HL-60/S4 treated with retinoic acid at 250 ng/mL for 4 days and 3 days (cell line): ENCODE results near the gene UBE2D4.

Experiments
- in situ Hi-C: fragments of 300-500 bp; cut with MboI; formaldehyde crosslinking; loops from 2 replicates; pipeline ENCODE4 v1.7.0; 2022; ENCODE audit warnings: low sequenced_read_pairs

UBE2D4 gene

DNA sequence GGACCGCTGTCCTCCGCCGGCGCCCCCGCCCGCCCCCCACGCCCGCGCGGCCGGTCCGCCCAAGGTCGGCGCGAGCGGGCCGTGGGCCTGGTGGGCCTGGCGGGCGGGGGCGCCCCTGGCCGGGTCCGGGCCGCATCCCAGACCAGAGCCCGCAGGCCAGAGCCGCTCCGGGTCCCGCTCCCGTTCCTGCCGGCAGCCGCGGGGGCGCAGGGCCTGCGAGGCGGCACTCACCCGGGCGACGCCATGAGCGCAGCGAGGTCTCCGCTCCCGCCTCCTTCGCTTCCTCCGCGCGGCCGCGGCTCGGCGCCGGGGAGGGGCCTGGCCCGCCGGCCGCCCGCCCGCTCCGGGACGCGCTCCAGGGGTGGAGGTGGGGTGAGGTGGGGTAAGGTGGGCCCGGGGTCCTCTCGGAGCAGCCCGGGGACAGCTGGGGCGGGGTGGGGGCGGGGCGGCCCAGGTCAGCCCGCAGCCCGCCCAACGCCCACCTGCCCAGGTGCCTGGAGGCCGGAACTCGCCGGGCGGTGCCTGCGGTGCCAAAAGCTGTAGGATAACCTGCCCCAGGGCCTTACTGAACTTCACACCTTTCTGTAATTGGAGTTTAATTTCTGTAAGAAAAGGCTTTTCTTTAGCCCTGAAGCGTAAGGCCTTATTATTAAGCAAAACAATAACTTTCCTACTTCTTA is 19.8 kb upstream of the UBE2D4 start, which contains the start of gene URGCP:
Gene URGCP, minus strand, starts transcription at position 266 of the 680 bp plus-strand sequence. Its CDS starts 21 bp downstream, at position 245.
- in situ Hi-C loops, result no loop called here

DNA sequence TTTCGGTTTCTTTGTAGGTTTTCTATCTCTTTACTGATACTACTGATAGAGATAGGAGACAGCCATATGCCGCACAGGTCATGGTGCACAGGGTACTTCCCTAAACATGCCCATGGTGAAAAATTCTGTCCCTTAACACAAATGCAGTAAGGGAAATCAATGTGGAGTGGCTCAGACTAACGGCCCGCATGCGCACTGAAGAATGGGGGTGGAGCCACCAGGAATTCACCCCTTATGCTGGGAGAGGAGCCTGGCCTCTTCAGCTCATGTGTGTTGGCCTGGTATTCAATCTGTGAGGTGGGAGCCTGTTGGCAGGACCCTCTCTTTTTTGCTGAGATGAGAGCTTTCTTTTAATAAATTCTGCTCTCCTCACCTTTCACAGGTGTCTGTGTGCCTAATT is 11.4 kb upstream of the UBE2D4 start:
- in situ Hi-C loops, result no loop called here

GRCh38 chr7:43915907-43916306 is 10.3 kb upstream of the UBE2D4 start:
- in situ Hi-C loops, result no loop called here

DNA sequence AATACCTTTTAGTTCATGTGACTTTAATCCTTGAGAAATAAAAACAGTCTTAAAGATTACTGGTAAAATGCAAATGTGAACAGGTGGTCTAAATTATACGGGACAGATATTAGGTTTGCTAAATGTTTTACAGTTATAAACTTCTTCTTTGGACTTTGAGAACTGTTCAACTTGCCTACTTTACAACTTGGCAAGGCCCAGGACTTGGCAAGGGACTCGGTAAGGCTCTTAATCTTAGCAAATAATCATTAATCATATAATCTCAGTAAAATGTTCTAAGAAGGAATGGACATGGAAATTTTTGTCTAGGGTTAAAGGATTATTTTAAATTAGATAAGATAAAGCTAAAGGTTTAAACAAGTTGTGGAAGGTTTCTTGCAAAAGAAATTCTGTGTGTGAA is 4.8 kb upstream of the UBE2D4 start:
- in situ Hi-C loops, result no loop called here

GRCh38 chr7:43922726-43923125 is 3.5 kb upstream of the UBE2D4 start:
- in situ Hi-C loops, result no loop called here

DNA sequence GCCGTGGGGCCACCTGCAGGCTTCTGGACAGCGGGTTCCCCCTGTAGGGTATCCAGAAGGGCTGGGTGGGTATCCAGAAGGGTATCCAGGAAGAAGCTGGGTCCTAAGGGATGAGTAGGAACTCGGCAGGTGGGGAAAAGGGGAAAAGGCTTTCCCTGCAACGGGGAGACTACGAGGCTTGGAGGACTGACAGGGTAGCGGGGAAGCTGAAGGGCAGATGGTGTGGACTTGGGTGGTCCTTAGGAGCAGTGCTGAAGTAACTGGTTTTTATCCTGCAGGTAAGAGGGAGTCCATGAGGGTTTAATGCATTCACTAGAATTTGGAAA is 525 bp downstream of the UBE2D4 start:
- in situ Hi-C loops, result no loop called here

- in situ Hi-C loops, result no loop called here
Observed at GRCh38 chr7:43927810-43928209, 1.6 kb downstream of the UBE2D4 start.

GRCh38 chr7:43929529-43930457 is 3.6 kb downstream of the UBE2D4 start:
- in situ Hi-C loops, result no loop called here

DNA sequence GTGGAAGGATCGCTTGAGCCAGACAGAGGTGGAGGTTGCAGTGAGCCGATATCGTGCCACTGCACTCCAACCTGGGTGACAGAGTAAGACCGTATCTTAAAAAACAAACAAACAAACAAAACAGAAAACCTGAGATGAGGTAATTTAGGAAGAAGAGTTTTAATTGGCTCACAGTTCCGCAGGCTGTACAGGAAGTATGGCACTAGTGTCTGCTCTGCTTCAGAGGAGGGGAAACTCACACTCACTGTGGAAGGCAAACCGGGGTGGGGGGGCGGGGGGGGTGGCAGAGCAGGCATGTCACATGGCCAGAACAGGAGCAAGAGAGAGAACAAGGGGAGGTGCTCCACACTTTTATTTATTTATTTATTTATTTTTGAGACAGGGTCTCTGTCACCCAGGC is 5.1 kb downstream of the UBE2D4 start:
- in situ Hi-C loops, result no loop called here

GRCh38 chr7:43933902-43934560 is 7.8 kb downstream of the UBE2D4 start:
- in situ Hi-C loops, result no loop called here

GRCh38 chr7:43937444-43937843 is 11.2 kb downstream of the UBE2D4 start:
- in situ Hi-C loops, result no loop called here

DNA sequence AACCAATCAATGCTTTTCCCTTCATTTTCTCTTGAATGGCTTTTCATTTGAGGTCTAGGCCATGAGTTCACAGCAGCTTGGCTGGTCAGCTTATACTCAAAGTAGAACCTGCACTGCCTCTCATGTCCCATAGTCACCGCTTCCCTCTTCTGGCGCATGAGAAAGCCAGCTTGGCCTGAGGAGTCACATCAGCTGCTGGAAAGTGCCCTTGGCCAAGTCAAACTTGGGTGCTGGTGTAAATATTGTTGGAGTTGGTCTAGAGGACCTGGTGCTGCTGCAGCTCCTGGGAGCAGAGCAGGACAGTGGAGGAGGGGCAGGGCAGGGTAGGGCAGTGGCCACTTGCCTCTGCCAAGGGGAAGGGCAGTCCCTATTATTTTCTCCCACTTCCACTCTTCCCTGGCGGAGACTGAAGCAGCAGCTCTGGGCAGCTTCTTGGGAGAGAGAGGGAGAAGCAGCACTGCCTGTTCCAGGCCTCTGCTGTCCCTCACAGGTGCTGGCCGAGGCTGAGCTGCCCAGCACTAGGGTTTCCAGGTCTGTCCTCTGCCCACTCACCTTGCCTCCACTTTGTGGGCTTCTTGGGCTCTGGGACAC is 12.8 kb downstream of the UBE2D4 start:
- in situ Hi-C loops, result no loop called here

DNA sequence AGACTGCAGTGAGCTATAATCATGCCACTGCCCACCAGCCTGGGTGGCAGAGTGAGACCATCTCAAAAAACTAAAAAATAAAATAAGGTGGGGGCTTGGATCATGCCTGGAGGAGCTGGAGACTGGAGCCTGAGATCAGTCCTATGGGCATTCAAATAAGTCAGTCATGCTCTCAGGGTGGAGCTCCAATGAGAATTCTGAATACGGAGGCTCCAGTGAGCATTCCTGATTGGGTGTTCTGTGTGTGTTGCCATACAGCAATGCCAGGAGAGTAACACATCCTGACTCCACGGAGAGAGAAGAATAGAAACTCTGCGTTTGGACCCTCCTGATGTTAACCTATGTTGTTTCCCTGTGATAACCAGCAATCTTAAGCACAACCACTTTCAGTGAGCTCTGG is 16.0 kb downstream of the UBE2D4 start:
- in situ Hi-C loops, result no loop called here

- in situ Hi-C loops, result no loop called here
Observed at GRCh38 chr7:43942997-43943396, 16.8 kb downstream of the UBE2D4 start.

DNA sequence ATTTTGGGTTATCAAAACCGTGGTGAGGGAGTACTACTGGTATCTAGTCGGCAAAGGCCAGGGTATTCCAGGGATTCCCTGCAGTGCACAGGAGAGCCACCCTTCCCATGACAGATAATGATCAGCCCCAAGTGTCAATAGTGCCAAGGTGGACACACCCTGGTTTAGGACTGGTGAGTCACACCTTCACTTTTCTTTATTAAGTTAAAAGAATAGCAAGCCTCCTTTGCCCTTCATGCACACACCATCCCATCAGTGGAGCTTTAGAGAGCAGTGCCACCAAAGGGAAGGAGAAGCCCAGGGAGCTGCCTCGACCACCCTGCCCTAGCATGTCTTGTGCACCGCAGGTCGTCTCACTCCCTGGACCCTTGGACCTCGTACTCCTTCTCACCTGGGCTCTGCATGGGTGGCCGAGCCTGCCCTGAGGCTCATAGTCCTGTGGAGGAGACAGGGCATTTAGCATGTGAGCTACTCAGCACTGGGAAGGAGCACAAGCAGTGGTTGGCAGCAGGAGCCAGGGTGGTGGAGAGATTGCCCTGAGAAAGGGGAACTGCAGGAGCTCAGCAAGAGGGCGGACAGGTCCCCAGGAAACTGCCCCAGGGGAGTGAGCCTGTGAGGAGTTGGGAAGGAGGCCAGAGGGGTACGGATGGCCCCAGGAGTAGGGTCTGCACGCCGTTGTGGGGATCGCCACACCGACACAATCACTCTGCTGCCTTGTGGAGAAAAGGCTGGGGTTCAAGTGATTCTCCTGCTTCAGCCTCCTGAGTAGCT is 17.4 kb downstream of the UBE2D4 start:
- in situ Hi-C loops, result no loop called here

- in situ Hi-C loops, result no loop called here
Observed at GRCh38 chr7:43944286-43944685, 18.1 kb downstream of the UBE2D4 start.

DNA sequence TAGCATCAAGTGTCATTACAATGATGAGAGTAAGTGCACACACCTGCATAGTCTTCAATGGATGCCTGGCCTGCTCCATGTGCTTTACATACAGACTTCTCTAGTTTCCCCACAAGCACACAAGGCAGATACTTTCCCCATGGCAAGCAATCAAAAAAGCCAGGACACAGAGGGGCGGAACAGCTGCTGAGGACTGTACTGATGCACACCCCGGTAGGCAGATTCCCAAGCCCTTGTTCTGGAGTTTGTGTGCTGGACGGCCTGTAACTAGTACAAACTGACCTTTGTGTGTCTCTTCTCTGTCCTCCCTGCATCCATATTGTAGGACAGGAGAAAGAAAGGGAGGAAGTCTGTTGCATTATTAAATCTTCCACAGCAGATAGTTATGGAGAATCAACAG is 25.8 kb downstream of the UBE2D4 start:
- in situ Hi-C loops, result no loop called here

DNA sequence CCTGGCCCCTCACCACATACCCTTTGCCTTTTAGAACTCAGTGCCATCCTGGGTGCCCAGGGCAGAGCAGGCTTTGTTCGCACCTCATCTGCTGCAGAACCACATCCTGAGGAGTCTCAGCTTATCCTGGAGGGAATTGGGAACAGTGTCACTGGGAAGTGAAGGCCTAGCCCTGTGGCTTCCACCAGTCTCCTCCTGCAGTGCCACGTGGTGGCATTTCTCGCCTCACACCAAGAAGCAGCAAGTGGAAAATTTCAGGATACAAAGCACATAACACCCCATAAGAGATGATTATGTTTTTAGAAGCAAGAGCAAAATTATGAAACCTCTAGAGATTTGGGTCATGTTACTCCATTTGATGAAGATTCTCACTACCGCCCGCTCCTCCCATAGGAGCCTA is 26.8 kb downstream of the UBE2D4 start:
- in situ Hi-C loops, result no loop called here

DNA sequence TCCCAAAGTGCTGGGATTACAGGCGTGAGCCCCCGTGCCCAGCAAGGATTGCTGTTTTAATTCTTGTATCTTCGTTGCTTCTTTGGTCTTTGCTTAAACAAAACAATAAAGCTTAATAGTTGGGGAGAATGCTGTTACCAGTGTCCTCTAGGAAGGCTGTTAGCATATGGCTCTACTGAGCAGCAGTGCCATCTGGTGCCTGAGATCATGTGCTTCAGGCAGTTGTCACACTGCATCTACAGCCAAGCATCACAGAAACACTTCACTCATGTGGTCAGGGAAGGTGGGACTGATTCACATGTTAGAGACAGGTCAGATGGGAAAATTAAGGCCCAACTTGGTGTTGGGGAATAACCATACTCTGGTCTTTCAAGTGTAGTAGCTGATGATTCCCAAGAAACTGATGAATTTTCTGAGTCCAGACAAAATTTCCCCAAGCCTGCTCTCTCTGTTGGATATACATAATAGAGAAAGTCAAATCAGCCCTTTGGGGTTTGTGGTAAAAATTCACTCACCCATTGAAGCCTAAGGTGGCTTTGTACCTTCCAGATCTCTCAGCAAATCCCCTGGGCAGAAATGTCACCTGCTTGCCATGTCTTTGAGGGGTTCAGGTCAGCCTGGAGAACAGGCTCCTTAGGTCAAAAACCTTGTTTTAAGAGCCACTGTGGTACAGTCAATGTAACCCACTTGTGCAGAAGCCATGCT is 28.4 kb downstream of the UBE2D4 start:
- in situ Hi-C loops, result no loop called here

- in situ Hi-C loops, result no loop called here
Observed at GRCh38 chr7:43956027-43956426, 29.8 kb downstream of the UBE2D4 start.
